ENCODE results near the gene ZNF367.
A peak's percentile ranks its signal among the peaks of the same experiment; 100 is the strongest.

ZNF367 gene

GRCh38 chr9:96436456-96437126 is 18.4 kb upstream of the ZNF367 start:
- no peak for DNase-seq (ENCODE audit: low spot score)

GRCh38 chr9:96436063-96436455 is 17.9 kb upstream of the ZNF367 start:
- DNase-seq (ENCODE audit: low spot score) = no peak

GRCh38 chr9:96435345-96435744 is 17.2 kb upstream of the ZNF367 start:
- DNase-seq (ENCODE audit: low spot score) = no peak

DNA sequence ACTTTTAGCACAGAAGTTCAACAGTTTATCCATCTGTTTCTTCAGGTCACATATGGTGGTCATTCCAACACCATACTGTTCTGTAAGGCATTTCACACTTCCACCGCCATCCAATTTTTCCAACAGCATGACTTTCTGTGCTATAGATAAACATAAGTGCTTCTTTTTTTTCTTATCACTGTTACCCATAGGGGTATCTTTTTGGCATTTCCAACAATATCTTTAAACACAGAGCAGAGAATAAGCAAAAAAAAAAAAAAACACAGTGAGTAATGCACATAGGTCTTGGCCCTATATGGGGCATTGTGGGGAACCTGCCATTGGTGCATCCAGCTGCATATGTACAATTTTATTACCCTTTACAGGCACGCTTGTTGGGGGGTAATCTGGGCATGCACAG is 12.2 kb upstream of the ZNF367 start:
- DNase-seq (ENCODE audit: low spot score) = no peak

- no peak for DNase-seq (ENCODE audit: low spot score)
These were observed 11.6 kb upstream of the ZNF367 start for GRCh38 chr9:96429732-96430131.

DNA sequence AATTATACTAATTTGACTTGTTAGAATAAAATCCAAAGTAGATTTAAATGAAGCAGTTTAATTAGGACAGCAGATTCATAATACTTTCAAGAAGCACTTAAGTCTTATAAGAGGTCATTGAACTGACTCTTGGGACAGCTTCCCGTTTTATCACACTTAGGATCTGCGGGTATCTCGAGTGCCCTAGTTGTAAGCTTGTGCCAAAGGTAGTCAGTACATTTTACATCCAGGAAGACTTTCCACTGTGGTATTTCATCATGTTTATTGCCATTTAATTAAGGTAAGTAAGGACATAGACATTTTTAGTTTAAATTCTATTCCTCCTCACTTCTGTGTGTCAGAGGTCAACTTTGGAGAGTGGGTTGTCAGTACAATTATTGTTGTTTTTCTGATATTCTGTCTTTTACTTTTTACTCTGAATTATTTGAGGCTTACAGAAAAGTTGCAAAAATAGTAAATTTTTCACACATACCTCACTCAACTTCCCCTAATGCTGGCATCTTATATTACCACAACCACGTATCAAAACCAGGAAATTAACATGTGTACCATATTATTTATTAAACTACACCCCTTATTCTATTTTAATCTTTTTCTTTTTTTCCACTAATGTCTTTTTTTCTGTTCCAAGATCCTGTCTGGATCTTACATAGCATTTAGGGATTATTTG is 7.5 kb upstream of the ZNF367 start:
- no peak for DNase-seq (ENCODE audit: low spot score)

- DNase-seq (ENCODE audit: low spot score) = no peak
These were observed 5.8 kb upstream of the ZNF367 start for GRCh38 chr9:96423985-96424336.

GRCh38 chr9:96423322-96423984 is 5.3 kb upstream of the ZNF367 start:
- no peak for DNase-seq (ENCODE audit: low spot score)

GRCh38 chr9:96420468-96421219 is 2.5 kb upstream of the ZNF367 start:
- DNase-seq (ENCODE audit: low spot score) = no peak

GRCh38 chr9:96419691-96419969 is 1.5 kb upstream of the ZNF367 start:
- DNase-seq (ENCODE audit: low spot score) = no peak

GRCh38 chr9:96418920-96419690 is 935 bp upstream of the ZNF367 start:
- DNase-seq (ENCODE audit: low spot score) = no peak

DNA sequence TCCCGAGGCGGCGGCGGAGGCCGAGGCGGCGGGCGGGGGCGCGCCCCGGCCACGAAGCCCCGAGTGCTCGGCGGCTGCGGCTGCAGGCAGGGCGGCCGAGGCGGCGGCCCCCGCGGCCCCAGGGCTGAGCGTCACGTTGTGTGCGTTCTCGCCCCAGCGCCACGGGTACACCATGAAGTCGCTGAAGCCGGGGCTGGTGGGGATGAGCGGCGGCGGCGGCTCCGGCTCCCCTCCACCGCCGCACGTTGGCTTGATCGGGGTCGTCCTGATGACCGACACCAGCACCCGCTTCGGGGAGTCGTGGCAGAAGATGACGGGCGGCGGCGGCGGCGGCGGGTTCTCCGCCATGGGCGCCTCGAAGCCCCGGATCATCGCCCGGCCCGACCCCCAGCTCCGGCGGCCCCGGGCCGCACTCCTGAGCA is 498 bp downstream of the ZNF367 start:
- peak; percentile 65 for DNase-seq (ENCODE audit: low spot score)

GRCh38 chr9:96417051-96417586 is 1.1 kb downstream of the ZNF367 start:
- peak; percentile 95 for DNase-seq (ENCODE audit: low spot score)

GRCh38 chr9:96413302-96414221 is 4.6 kb downstream of the ZNF367 start:
- DNase-seq (ENCODE audit: low spot score) = no peak

GRCh38 chr9:96412174-96412913 is 5.8 kb downstream of the ZNF367 start:
- DNase-seq (ENCODE audit: low spot score) = no peak

- no peak for DNase-seq (ENCODE audit: low spot score)
These were observed 6.9 kb downstream of the ZNF367 start for GRCh38 chr9:96411129-96411838.

DNA sequence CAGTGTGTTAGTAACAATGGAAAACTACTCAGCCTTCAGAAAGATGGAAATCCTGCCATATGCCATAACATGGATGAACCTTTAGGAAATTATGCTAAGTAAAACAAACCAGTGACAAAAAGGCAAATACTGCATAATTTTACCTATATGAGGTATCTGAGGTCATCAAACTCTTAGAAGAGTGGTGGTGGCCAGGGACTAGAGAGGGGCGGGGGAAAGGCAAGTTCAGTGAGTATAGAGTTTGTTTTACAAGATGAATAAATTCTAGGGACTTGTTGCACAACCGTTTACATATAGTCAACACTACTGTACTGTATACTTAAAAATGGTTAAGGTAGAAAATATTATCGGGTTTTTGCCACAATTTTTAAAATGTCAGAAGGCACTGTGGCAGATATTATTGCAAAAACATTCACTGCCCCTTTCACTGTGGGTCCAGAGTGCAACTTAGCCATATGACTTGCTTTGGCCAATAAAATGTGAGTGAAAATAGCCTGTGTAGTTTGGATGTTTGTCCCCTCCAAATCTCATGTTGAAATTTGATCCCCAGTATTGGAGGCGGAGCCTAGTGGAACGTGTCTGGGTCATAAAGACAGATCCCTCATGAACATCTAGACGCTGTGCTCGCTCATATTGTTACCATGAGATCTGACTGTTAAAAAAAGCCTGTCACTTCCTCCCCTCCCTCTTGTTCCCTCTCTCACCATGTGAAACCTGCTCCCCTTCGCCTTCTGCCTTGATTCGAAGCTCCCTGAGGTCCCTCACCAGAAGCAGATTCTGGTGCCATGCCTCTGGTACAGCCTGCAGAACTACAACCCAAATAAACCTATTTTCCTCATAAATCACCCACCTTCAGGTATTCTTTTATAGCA is 9.5 kb downstream of the ZNF367 start:
- DNase-seq (ENCODE audit: low spot score) = no peak

- DNase-seq (ENCODE audit: low spot score) = no peak
These were observed 17.8 kb downstream of the ZNF367 start for GRCh38 chr9:96400132-96400910.

All from left forelimb (tissue), 1 donor.